ENCODE results near the gene LAIR1. TPM values are rescaled to one million over a fixed set of nuclear protein-coding genes. Genes with fewer than 3 reads are reported as not detected.

Gene LAIR1
- polyA plus RNA-seq, 1 experiment, result not detected

GRCh38 chr19:54312436-54313377 lies 52.0 kb downstream of the LAIR1 start, which contains the start of gene LILRA5:
TSS of gene LILRA5 (minus strand) at chr19:54313166. CDS start at chr19:54313019, 147 bp downstream.
- no peak for DNase-seq (ENCODE audit: low read depth)
- Histone ChIP-seq H3K4me3 (ENCODE audit: low read depth, low read length) (no peak within 1 kb of the TSS), H3K27me3 (ENCODE audit: control insufficient read depth, insufficient read depth, low read length) (no peaks in the 10 kb centered on the region), H3K36me3 (ENCODE audit: control insufficient read depth, insufficient read depth, low read length) (no peaks in the 10 kb centered on the region)
- TF ChIP-seq, protein P1, sequence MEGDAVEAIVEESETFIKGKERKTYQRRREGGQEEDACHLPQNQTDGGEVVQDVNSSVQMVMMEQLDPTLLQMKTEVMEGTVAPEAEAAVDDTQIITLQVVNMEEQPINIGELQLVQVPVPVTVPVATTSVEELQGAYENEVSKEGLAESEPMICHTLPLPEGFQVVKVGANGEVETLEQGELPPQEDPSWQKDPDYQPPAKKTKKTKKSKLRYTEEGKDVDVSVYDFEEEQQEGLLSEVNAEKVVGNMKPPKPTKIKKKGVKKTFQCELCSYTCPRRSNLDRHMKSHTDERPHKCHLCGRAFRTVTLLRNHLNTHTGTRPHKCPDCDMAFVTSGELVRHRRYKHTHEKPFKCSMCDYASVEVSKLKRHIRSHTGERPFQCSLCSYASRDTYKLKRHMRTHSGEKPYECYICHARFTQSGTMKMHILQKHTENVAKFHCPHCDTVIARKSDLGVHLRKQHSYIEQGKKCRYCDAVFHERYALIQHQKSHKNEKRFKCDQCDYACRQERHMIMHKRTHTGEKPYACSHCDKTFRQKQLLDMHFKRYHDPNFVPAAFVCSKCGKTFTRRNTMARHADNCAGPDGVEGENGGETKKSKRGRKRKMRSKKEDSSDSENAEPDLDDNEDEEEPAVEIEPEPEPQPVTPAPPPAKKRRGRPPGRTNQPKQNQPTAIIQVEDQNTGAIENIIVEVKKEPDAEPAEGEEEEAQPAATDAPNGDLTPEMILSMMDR (IDR thresholded peaks at IDR 0.05; ENCODE audit: insufficient read depth, low read depth, low read length), result no peak
- ChIA-PET CTCF (no interaction called here), POLR2A (no interaction called here)

DNA sequence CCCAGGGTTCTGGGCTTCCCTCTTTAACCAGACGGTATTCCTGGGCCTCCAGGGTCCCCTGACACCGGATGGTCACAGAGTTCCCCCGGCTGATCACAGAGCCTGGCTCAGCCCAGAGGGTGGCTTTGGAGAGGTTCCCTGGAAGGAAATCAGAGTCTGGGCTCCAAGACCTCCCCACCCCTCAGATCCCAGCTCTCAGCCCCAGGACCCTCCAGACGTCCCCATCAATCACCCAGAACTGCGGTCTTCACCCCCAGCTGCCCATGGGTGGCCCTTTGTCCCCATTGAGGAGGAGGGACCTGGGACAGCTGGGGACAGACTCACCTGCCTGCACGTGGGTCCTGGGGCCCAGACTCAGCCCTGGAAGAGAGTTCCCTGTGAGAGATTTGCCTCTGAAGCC lies 52.7 kb downstream of the LAIR1 start:
- Histone ChIP-seq H3K27me3 (ENCODE audit: control insufficient read depth, insufficient read depth, low read length) (no peaks in the 10 kb centered on the region), H3K4me3 (ENCODE audit: low read depth, low read length) (no peak overlapping the region), H3K36me3 (ENCODE audit: control insufficient read depth, insufficient read depth, low read length) (no peaks in the 10 kb centered on the region)
- TF ChIP-seq, protein P1 (IDR thresholded peaks at IDR 0.05; ENCODE audit: insufficient read depth, low read depth, low read length), result no peak
- CTCF ChIA-PET, result interaction anchor here (2.2 kb wide), 1 partner anchor 14 kb away, joined by 6 read pairs; no protein-coding TSS in a partner anchor
- POLR2A ChIA-PET, result no interaction called here
- no peak for DNase-seq (ENCODE audit: low read depth)

- H3K27me3 ChIP-seq (ENCODE audit: control insufficient read depth, insufficient read depth, low read length), result no peaks in the 10 kb centered on the region
- H3K4me3 ChIP-seq (ENCODE audit: low read depth, low read length), result no peak overlapping the region
- POLR2A ChIA-PET, result no interaction called here
- DNase-seq (ENCODE audit: low read depth), result no peak
- CTCF ChIA-PET, result interaction anchor here (2.2 kb wide), 1 partner anchor 14 kb away, joined by 6 read pairs; no protein-coding TSS in a partner anchor
- TF ChIP-seq, protein P1 (IDR thresholded peaks at IDR 0.05; ENCODE audit: insufficient read depth, low read depth, low read length), result no peak
- no peaks in the 10 kb centered on the region for H3K36me3 ChIP-seq (ENCODE audit: control insufficient read depth, insufficient read depth, low read length)
Measured at GRCh38 chr19:54311486-54311885, 53.2 kb downstream of the LAIR1 start.

GRCh38 chr19:54310543-54310942 lies 54.2 kb downstream of the LAIR1 start:
- TF ChIP-seq, protein P1 (IDR thresholded peaks at IDR 0.05; ENCODE audit: insufficient read depth, low read depth, low read length), result no peak
- CTCF ChIA-PET, result interaction anchor here (1.3 to 2.2 kb wide), 2 partner anchors 13 to 15 kb away, joined by 5 to 6 read pairs; no protein-coding TSS in a partner anchor
- H3K36me3 ChIP-seq (ENCODE audit: control insufficient read depth, insufficient read depth, low read length), result no peaks in the 10 kb centered on the region
- POLR2A ChIA-PET, result no interaction called here
- no peaks in the 10 kb centered on the region for H3K27me3 ChIP-seq (ENCODE audit: control insufficient read depth, insufficient read depth, low read length)
- no peak for DNase-seq (ENCODE audit: low read depth)
- H3K4me3 ChIP-seq (ENCODE audit: low read depth, low read length), result no peak overlapping the region

GRCh38 chr19:54309811-54310210 lies 54.9 kb downstream of the LAIR1 start:
- ChIA-PET CTCF (interaction anchor here (1.3 to 2.2 kb wide), 2 partner anchors 14 to 16 kb away, joined by 5 to 6 read pairs; no protein-coding TSS in a partner anchor), POLR2A (no interaction called here)
- H3K4me3 ChIP-seq (ENCODE audit: low read depth, low read length), result no peak overlapping the region
- H3K36me3 ChIP-seq (ENCODE audit: control insufficient read depth, insufficient read depth, low read length), result no peaks in the 10 kb centered on the region
- no peak for DNase-seq (ENCODE audit: low read depth)
- no peaks in the 10 kb centered on the region for H3K27me3 ChIP-seq (ENCODE audit: control insufficient read depth, insufficient read depth, low read length)
- TF ChIP-seq, protein P1 (IDR thresholded peaks at IDR 0.05; ENCODE audit: insufficient read depth, low read depth, low read length), result no peak

Data from BJ (cell line).